Left ventricle myocardium inferior (tissue), 1 donor: ENCODE results near the gene C6orf62. TPM values are rescaled to one million over a fixed set of nuclear protein-coding genes. Genes with fewer than 3 reads are reported as not detected.
"Not testable (repeated sequence)": the region's sequence is repeated elsewhere in the genome, so short reads cannot be mapped to it uniquely, and the experiment has no call there.

Experiments
- DNase-seq: peaks from one replicate; pipeline ENCODE4 v3.0.0-alpha.2; 2020
- H3K27ac ChIP-seq: fragments of 200-600 bp; replicated peaks from 2 replicates; pipeline ENCODE4 v1.8.0; 2021
- H3K27me3 ChIP-seq: fragments of 200-600 bp; 2 replicates; pipeline ENCODE4 v1.8.0; 2021; ENCODE audit warnings: low read depth
- H3K36me3 ChIP-seq: fragments of 200-600 bp; 2 replicates; pipeline ENCODE4 v1.8.0; 2021
- H3K4me1 ChIP-seq: fragments of 200-600 bp; 2 replicates; pipeline ENCODE4 v1.8.0; 2021
- H3K4me3 ChIP-seq: fragments of 200-600 bp; 2 replicates; pipeline ENCODE4 v1.8.0; 2021; ENCODE audit warnings: mild to moderate bottlenecking, moderate library complexity
- H3K9me3 ChIP-seq: fragments of 200-600 bp; replicated peaks from 2 replicates; pipeline ENCODE4 v1.8.0; 2021
- CTCF ChIP-seq: fragments of 200-600 bp; IDR thresholded peaks from 2 replicates; pipeline ENCODE4 v1.8.0; 2021; ENCODE audit warnings: antibody characterized with exemption, mild to moderate bottlenecking, borderline replicate concordance
- intact Hi-C: fragments of 100-400 bp; cut with micrococcal nuclease; formaldehyde crosslinking; loops from one replicate; pipeline ENCODE4 v1.11.0; 2022
- total RNA-seq: library from RNA; stranded (reverse); fragmentation: NEBNext Ultra II Directional; extraction: Animal tissue kit (Norgen Biotek cat#: 25700); gene quantifications from one replicate; pipeline ENCODE4 v1.2.1, GENCODE V29; 2021
- donor health status: DM: no; HTN: yes; CAD: no; lungs with severe emphysema.

Gene C6orf62
- total RNA-seq, 1 donor from 2014 or later, result 40.4 TPM

- peaks cover 49% of the 10 kb centered on the region for H3K36me3 ChIP-seq
- H3K4me3 ChIP-seq, result no peak overlapping the region
- intact Hi-C loops, result no loop called here
- peak overlapping the region; percentile 45 for H3K27ac ChIP-seq
- peaks cover 9% of the 10 kb centered on the region for H3K4me1 ChIP-seq
- H3K27me3 ChIP-seq, result no peaks in the 10 kb centered on the region
- H3K9me3 ChIP-seq, result no peaks in the 10 kb centered on the region
- no peak for DNase-seq
- no peak for TF ChIP-seq CTCF
These were observed 19.2 kb downstream of the C6orf62 start for GRCh38 chr6:24699521-24700359.

GRCh38 chr6:24696097-24696496, 22.9 kb downstream of the C6orf62 start:
- Histone ChIP-seq H3K27ac (no peak overlapping the region), H3K36me3 (peaks cover 14% of the 10 kb centered on the region), H3K27me3 (no peaks in the 10 kb centered on the region), H3K4me1 (peaks cover 29% of the 10 kb centered on the region), H3K4me3 (no peak overlapping the region), H3K9me3 (no peaks in the 10 kb centered on the region)
- TF ChIP-seq CTCF, result no peak
- no peak for DNase-seq
- intact Hi-C loops, result no loop called here

- intact Hi-C loops, result not testable (repeated sequence)
- peak; percentile 26 for DNase-seq
- peak; percentile 60 for TF ChIP-seq CTCF
These were observed 23.3 kb downstream of the C6orf62 start for GRCh38 chr6:24695635-24696034.

GRCh38 chr6:24694198-24694597, 24.8 kb downstream of the C6orf62 start:
- intact Hi-C loops, result loop anchor here (5.0 kb wide), 1 partner anchor 112 kb away; no protein-coding TSS in a partner anchor
- DNase-seq, result no peak

More at GRCh38 chr6:24695635-24696034, 23.3 kb downstream of the C6orf62 start:
- not testable (repeated sequence) for H3K27ac ChIP-seq, H3K9me3 ChIP-seq, H3K27me3 ChIP-seq, H3K4me3 ChIP-seq
- Histone ChIP-seq H3K4me1 (peaks cover 33% of the 10 kb centered on the region), H3K36me3 (peaks cover 10% of the 10 kb centered on the region)

More at GRCh38 chr6:24694198-24694597, 24.8 kb downstream of the C6orf62 start:
- H3K4me3 ChIP-seq, result no peak overlapping the region
- H3K4me1 ChIP-seq, result peaks cover 32% of the 10 kb centered on the region
- no peak overlapping the region for H3K27ac ChIP-seq
- H3K36me3 ChIP-seq, result peaks cover 10% of the 10 kb centered on the region
- no peak for TF ChIP-seq CTCF
- no peaks in the 10 kb centered on the region for H3K9me3 ChIP-seq
- H3K27me3 ChIP-seq, result no peaks in the 10 kb centered on the region
